Mesendoderm (in vitro differentiated cells): ENCODE results near the gene AFF3.

ENCODE experiments used
- DNase-seq: peaks from one replicate; pipeline ENCODE4 v3.0.0; 2013
- H2AK5ac ChIP-seq: 2 replicates; pipeline ENCODE4 v1.6.1; 2013; ENCODE audit warnings: low read length, inconsistent platforms
- H2BK120ac ChIP-seq: 2 replicates; pipeline ENCODE4 v1.6.1; 2013; ENCODE audit warnings: low read depth, mild to moderate bottlenecking, low read length, moderate library complexity, mixed read lengths
- H2BK15ac ChIP-seq: replicated peaks from 2 replicates; pipeline ENCODE4 v1.6.1; 2013; ENCODE audit warnings: low read depth, mild to moderate bottlenecking, moderate library complexity
- H2BK5ac ChIP-seq: 2 replicates; pipeline ENCODE4 v1.6.1; 2013; ENCODE audit warnings: low read length, inconsistent platforms
- H3K18ac ChIP-seq: 2 replicates; pipeline ENCODE4 v1.6.1; 2013; ENCODE audit warnings: mild to moderate bottlenecking, low read length, mixed read lengths
- H3K23ac ChIP-seq: one replicate; pipeline ENCODE4 v1.6.1; 2013; ENCODE audit warnings: low read length
- H3K27ac ChIP-seq: 2 replicates; pipeline ENCODE4 v1.5.1; 2013; ENCODE audit warnings: low read depth, mild to moderate bottlenecking, inconsistent platforms, low read length, moderate library complexity
- H3K27me3 ChIP-seq: 2 replicates; pipeline ENCODE4 v1.6.1; 2013; ENCODE audit warnings: low read length, control low read depth, mild to moderate bottlenecking, inconsistent platforms; ENCODE audit not compliant: insufficient read depth, poor library complexity
- H3K36me3 ChIP-seq: 2 replicates; pipeline ENCODE4 v1.6.1; 2013; ENCODE audit warnings: low read length, inconsistent platforms; ENCODE audit not compliant: control insufficient read depth, insufficient read depth
- H3K4ac ChIP-seq: one replicate; pipeline ENCODE4 v1.6.1; 2013; ENCODE audit warnings: low read depth, mild to moderate bottlenecking, low read length, moderate library complexity
- H3K4me1 ChIP-seq: 2 replicates; pipeline ENCODE4 v1.6.1; 2013; ENCODE audit warnings: low read depth, low read length, inconsistent platforms; ENCODE audit not compliant: control insufficient read depth
- H3K4me2 ChIP-seq: 2 replicates; pipeline ENCODE4 v1.6.1; 2013; ENCODE audit warnings: low read length
- H3K4me3 ChIP-seq: 2 replicates; pipeline ENCODE4 v1.5.1; 2013; ENCODE audit warnings: mild to moderate bottlenecking, low read length
- H3K56ac ChIP-seq: one replicate; pipeline ENCODE4 v1.6.1; 2013; ENCODE audit warnings: low read length
- H3K79me1 ChIP-seq: 2 replicates; pipeline ENCODE4 v1.6.1; 2013; ENCODE audit warnings: low read length, inconsistent platforms
- H3K79me2 ChIP-seq: 2 replicates; pipeline ENCODE4 v1.6.1; 2013; ENCODE audit warnings: mild to moderate bottlenecking, low read length; ENCODE audit not compliant: control insufficient read depth, insufficient read depth
- H3K9ac ChIP-seq: 2 replicates; pipeline ENCODE4 v1.6.1; 2013; ENCODE audit warnings: low read length, inconsistent platforms
- H4K5ac ChIP-seq: one replicate; pipeline ENCODE4 v1.6.1; 2013; ENCODE audit warnings: low read length
- H4K8ac ChIP-seq: one replicate; pipeline ENCODE4 v1.6.1; 2013; ENCODE audit warnings: low read depth, mild to moderate bottlenecking, control low read depth, low read length, moderate library complexity
- WGBS: extraction: QIAGEN DNeasy Blood & Tissue Kit; methylation state at CpG from one replicate; pipeline ENCODE4 v1.1.7; 2013; ENCODE audit warnings: low lambda C conversion rate, missing lambda C conversion rate; ENCODE audit not compliant: insufficient coverage; ENCODE audit errors: extremely low coverage; 5-methylcytosine and 5-hydroxymethylcytosine counted together

AFF3 gene

DNA sequence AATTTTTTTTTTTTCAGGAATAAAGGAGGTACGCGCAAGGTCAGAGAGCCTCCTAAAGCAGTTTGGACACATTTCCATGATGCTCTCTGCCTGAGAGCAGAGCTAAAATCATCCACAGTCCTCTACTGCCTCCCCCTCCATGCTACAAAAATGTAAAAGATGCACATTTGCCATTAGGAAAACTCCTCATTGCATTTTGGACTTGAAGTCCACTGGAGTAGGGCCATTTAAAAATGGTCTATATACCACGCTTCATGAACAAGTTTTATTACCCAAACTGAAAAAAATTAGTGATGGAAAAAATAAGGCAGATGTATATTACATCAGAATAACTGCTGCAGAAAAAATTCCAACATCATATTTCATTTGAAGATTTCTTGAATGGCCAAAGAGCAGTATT is 256.0 kb downstream of the AFF3 start:
- H3K79me2 ChIP-seq, result no peaks in the 10 kb centered on the region
- H3K79me1 ChIP-seq, result no peaks in the 10 kb centered on the region
- no peak overlapping the region for H2BK15ac ChIP-seq
- no peak overlapping the region for H3K4me3 ChIP-seq
- no peak overlapping the region for H3K4ac ChIP-seq
- H2BK5ac ChIP-seq, result no peak overlapping the region
- H3K56ac ChIP-seq, result no peak overlapping the region
- H3K36me3 ChIP-seq, result no peaks in the 10 kb centered on the region
- no peak overlapping the region for H3K27ac ChIP-seq
- H2BK120ac ChIP-seq, result no peak overlapping the region
- DNase-seq, result no peak
- H3K27me3 ChIP-seq, result no peaks in the 10 kb centered on the region
- H3K23ac ChIP-seq, result no peak overlapping the region
- no CpG with 5 or more reads among the region's 3 CpGs for WGBS
- no peak overlapping the region for H2AK5ac ChIP-seq
- H4K5ac ChIP-seq, result no peak overlapping the region
- H3K18ac ChIP-seq, result no peak overlapping the region
- no peak overlapping the region for H4K8ac ChIP-seq
- no peak overlapping the region for H3K9ac ChIP-seq
- no peaks in the 10 kb centered on the region for H3K4me1 ChIP-seq
- H3K4me2 ChIP-seq, result no peak overlapping the region

DNA sequence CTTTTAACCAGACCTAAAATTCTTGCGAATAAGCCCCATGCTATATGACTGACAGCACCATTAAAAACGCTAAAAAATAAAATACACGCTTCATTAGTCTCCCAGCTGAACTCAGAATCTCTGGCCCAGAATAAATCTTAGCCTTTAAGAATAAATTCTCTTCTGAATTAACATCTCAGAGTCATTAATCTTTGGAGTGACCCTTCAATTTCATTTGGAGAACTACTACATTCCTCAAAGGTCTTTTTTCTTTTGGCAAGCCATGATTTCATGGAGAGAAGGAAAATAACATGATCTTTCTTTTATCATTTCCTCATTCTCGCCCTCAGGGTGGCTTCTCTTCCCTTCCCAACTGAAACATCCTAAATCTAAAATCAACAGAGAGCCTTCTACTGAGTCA is 259.0 kb downstream of the AFF3 start:
- H2AK5ac ChIP-seq, result no peak overlapping the region
- no peak overlapping the region for H2BK5ac ChIP-seq
- H2BK120ac ChIP-seq, result no peak overlapping the region
- H3K9ac ChIP-seq, result no peak overlapping the region
- no peak overlapping the region for H3K56ac ChIP-seq
- H3K4me2 ChIP-seq, result no peak overlapping the region
- no peaks in the 10 kb centered on the region for H3K27me3 ChIP-seq
- H3K36me3 ChIP-seq, result no peaks in the 10 kb centered on the region
- H3K79me2 ChIP-seq, result no peaks in the 10 kb centered on the region
- no peak overlapping the region for H4K5ac ChIP-seq
- no peak overlapping the region for H2BK15ac ChIP-seq
- no peak overlapping the region for H4K8ac ChIP-seq
- H3K4me3 ChIP-seq, result no peak overlapping the region
- no peak overlapping the region for H3K18ac ChIP-seq
- no peaks in the 10 kb centered on the region for H3K79me1 ChIP-seq
- H3K4me1 ChIP-seq, result no peaks in the 10 kb centered on the region
- no peak overlapping the region for H3K23ac ChIP-seq
- no peak overlapping the region for H3K4ac ChIP-seq
- no CpG with 5 or more reads among the region's 4 CpGs for WGBS
- no peak for DNase-seq
- no peak overlapping the region for H3K27ac ChIP-seq

DNA sequence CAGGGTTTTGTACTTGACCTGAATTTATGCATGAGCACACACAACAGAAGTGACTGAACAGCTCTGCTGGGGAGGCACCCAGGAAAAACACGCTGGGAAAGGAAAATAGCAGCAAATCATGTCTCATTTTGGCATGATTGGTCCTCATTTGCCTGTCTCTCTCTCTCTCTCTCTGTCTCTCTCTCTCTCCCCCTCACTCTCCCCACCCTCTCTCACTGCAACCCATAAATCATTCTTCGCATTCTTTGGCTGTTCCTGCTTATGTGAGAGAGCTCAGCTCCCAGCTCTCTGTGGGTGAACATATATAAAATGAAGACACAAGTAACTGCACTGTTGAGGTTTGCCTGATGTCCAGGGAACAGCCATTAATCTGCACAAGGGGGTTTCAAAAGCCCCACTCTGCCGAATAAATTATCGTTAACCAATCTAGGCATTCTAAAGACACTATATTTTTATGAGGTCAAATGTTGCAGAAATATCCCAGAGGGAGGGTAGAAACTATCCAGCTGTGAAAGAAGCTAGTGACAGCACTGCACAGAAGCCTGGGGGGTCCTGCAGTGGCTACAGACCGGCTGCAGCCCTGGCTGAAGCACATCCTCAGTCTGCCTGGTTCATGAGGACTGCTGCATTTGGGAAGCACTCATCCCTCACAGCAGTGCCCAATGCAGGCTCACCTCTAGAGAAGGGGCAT is 260.3 kb downstream of the AFF3 start:
- no peak overlapping the region for H3K9ac ChIP-seq
- H3K27me3 ChIP-seq, result no peaks in the 10 kb centered on the region
- H3K23ac ChIP-seq, result no peak overlapping the region
- no peak overlapping the region for H3K4me3 ChIP-seq
- no peaks in the 10 kb centered on the region for H3K79me2 ChIP-seq
- H2BK15ac ChIP-seq, result no peak overlapping the region
- H3K18ac ChIP-seq, result no peak overlapping the region
- H3K79me1 ChIP-seq, result no peaks in the 10 kb centered on the region
- WGBS, result no CpG with 5 or more reads among the region's 5 CpGs
- no peak overlapping the region for H3K56ac ChIP-seq
- no peak overlapping the region for H3K4ac ChIP-seq
- H2BK5ac ChIP-seq, result no peak overlapping the region
- DNase-seq, result peak; percentile 66
- no peak overlapping the region for H4K8ac ChIP-seq
- H3K4me2 ChIP-seq, result no peak overlapping the region
- no peak overlapping the region for H4K5ac ChIP-seq
- no peak overlapping the region for H3K27ac ChIP-seq
- H3K4me1 ChIP-seq, result no peaks in the 10 kb centered on the region
- no peaks in the 10 kb centered on the region for H3K36me3 ChIP-seq
- H2BK120ac ChIP-seq, result no peak overlapping the region
- H2AK5ac ChIP-seq, result no peak overlapping the region

DNA sequence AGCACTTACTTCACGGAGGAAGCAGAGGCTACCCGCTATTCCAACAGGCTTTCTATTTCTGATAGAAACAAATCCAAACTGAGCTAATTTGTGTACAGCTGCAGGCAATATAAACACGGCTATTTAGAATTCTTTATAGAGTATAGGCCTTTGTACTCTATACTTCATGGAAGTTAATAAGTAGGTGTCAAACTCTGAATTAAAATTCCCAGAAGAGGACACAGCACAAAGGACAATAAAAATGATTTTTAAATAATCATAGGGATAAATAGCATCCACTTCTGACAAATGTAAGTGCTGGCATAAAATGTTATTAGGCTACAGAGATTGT is 261.5 kb downstream of the AFF3 start:
- Histone ChIP-seq H3K4ac (no peak overlapping the region), H3K23ac (no peak overlapping the region), H4K8ac (no peak overlapping the region), H3K79me2 (no peaks in the 10 kb centered on the region), H3K56ac (no peak overlapping the region), H2AK5ac (no peak overlapping the region), H2BK120ac (no peak overlapping the region), H3K36me3 (no peaks in the 10 kb centered on the region), H3K4me2 (no peak overlapping the region), H3K27me3 (no peaks in the 10 kb centered on the region), H3K4me3 (no peak overlapping the region), H4K5ac (no peak overlapping the region), H3K18ac (no peak overlapping the region), H2BK15ac (no peak overlapping the region), H3K79me1 (no peaks in the 10 kb centered on the region), H3K4me1 (no peaks in the 10 kb centered on the region), H2BK5ac (no peak overlapping the region), H3K9ac (no peak overlapping the region), H3K27ac (no peak overlapping the region)
- no CpG with 5 or more reads among the region's 3 CpGs for WGBS
- DNase-seq, result no peak

DNA sequence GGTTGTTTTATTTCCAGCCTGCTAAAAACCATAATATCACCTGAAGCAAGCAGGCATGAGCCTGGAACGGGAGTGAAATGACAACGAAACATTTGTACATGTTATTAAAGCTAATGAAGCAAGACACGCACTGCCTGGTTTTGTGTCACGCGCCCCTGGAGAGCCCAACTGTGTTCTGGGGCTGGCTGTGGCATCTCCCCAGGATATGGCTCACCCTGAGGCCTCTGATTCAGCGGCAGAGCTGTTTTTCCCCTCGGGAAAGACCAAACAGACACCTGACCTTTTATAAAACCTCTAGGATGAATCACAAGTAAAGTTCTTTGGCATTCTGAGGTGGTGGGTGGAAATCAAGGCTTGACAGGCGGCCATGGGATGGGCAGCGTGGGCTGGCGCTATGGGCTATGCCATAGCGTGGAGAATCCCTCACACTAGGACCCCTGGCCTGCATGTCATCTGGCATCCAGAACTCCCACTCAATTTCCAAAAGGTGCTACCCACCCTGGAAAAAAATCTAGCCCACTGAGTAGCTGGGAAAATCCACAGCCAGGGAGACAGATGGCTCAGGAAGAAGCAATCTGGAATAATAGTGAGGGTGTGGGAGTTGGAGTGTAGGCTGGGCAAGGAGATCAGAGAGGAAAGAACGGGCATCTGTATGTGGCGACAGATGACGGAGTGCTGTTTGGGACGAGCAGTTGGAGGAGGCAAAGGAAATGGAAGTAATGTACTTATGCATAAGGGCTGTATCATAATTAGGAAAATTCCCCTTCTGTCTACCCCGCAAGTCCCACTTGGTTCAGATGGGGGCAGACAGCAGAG is 262.0 kb downstream of the AFF3 start:
- no peak overlapping the region for H3K18ac ChIP-seq
- no peak overlapping the region for H3K56ac ChIP-seq
- no peak overlapping the region for H3K9ac ChIP-seq
- no peak overlapping the region for H3K4me3 ChIP-seq
- no peak overlapping the region for H4K5ac ChIP-seq
- WGBS, result no CpG with 5 or more reads among the region's 16 CpGs
- no peak overlapping the region for H3K4me2 ChIP-seq
- no peak overlapping the region for H2BK120ac ChIP-seq
- peak overlapping the region; percentile 40 for H4K8ac ChIP-seq
- no peaks in the 10 kb centered on the region for H3K4me1 ChIP-seq
- H2BK5ac ChIP-seq, result no peak overlapping the region
- H3K27me3 ChIP-seq, result no peaks in the 10 kb centered on the region
- no peak overlapping the region for H2BK15ac ChIP-seq
- H3K23ac ChIP-seq, result no peak overlapping the region
- no peak overlapping the region for H2AK5ac ChIP-seq
- H3K36me3 ChIP-seq, result no peaks in the 10 kb centered on the region
- H3K4ac ChIP-seq, result no peak overlapping the region
- no peak overlapping the region for H3K27ac ChIP-seq
- DNase-seq, result no peak
- no peaks in the 10 kb centered on the region for H3K79me1 ChIP-seq
- H3K79me2 ChIP-seq, result no peaks in the 10 kb centered on the region
